Suppressor macrophage treated with lipopolysaccharide for 1 hour (primary cell): ENCODE measurements around the gene ASCL5.

ENCODE experiments used
- DNase-seq, 3 donors: peaks; one replicate each; pipeline ENCODE4 v3.0.0-alpha.2; 2020 to 2022

Gene ASCL5

DNA sequence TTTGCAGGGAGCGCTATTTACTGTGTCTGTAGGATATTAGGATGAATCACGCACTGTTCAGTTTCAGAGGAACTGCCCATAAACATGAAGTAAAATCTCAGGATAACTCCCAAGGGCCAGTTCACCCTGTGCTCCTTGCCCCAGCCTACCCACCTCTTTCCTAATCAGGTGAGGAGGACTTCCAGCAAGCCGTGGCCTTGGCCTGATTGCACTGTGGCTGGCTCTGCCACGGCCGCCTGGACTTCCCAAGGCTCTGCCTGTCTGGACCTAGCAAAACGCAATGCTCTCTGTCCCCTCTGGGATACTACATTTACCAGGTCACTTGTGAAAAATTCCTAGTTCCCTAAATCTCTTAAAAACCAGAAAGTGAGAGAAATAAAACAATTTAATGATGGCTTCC lies 7.4 kb upstream of the ASCL5 start:
- no peak for DNase-seq

DNA sequence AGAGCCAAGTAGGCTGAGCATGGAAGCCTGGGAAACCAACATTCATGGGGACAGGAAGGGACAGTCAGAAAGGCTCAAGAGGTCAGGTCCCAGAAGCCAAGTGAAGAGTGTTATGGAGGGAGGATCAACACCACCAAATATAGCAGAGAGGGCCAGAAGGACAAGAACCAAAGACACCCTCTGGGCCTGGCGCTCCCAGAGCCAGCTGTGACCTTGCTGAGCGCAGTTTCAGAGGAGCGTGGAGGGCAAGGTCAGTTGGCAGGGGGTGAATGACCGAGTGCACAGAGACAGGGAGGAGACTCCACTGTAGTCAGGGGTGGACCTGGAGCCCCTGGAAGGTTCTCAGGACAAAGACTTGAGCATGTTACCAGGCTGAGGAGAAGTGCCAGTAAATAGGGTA lies 4.4 kb upstream of the ASCL5 start:
- DNase-seq, result no peak

DNA sequence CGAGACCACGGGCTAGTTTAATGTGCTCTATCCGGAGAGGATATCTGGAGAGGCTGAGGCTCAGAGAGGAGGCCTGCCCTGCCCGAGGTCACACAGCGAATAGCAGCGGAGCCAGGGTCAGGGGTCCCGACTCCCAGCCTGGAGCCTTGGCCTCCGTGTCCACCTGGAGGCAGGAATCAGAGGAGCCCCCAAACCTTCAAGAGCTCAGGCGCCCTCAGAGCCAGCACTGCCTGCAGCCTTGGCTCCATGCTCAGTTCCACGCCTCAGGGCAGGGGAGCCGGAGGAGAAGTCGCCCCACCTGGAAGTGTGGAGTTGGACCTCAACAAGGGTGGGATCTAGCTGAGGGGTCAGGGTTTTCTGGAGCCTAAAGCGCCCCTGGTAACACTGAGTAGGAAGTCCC lies 2.0 kb upstream of the ASCL5 start:
- DNase-seq, result no peak

DNA sequence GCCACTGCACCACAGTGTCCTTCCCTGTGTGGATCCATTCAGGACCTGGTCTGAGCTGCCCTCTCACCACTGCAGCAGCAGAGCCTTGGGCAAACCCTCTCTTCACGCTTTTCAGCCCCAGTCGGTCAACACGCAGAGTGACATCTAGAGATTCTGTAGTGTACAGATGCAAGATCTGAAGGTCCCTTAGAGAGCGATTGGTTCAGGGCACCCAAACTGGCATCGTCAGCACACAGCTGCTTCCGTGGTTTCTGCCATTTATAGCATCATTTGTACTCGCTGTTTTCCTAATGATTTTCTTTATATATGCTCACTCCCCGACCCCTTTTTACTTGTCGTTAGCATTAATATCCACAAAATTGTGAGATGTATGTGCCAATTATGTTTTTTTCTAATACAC lies 1.5 kb upstream of the ASCL5 start:
- no peak for DNase-seq

DNA sequence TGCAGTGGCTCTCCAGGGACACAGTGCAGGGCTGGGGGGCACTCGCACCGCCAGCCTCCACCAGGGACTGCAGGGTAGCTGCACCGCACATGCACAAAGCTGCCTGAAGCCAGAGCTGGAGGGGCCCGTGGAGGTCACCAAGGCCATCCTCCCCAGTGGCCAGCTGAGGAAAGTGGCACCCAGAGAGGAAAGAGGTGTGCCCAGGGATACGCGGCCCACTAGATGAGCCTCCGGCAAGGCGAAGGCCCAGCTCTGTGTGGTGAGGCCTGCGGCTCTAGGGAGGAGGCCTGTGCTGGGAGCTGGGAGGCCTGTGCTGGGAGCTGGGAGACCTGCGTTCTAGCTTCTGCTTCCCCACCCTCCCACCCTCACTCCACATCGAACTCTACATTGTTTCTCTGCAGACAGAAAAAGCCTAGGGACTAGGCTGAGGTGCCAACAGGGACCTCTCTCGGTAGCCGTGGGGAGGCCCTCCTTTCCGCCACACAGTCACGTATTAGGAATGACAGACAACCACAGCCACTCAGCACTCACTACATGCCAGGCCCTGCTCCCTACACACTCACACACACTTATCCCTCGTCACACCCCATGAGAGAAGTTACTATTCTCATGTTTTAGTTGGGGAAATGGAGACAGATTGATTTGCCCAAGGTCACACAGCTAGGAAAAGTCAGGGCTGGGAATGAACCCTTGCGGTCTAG lies 921 bp upstream of the ASCL5 start:
- no peak for DNase-seq

DNA sequence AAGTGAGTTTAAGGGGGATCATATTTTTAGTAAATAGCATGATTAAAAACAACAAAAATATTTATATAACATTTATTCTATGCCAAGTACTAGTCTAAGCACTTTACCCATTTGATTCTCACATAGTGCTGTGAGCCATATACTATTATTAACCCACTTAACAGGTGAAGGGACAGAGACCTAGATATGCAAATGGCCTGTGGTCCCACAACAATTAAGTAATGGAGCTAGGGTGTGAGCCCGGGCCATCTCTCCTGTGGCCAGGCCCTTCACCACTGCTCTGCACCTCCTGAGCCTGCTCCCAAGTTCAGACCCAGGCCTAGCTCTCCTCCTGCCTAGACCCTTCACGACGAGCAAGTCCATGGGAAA lies 537 bp downstream of the ASCL5 start:
- DNase-seq, result no peak

DNA sequence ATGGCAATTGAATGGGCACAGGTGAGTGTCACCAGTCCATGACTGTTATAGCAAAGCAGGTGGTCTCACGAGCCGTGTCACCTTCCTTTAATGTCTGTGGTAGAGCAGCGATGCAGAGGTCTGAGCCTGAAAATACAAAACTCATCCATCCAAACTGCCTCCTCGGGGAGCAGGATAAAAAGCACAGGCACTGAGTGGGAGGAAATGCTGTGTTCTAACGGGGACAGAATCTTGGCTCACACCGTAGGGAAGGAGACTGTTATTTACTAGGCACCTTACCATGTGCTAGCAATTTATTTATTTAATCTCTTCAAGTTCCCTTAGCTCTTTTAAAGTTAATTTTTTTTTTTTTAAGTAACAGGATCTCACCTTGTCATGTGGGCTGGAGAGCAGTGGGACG lies 1.2 kb downstream of the ASCL5 start:
- no peak for DNase-seq

DNA sequence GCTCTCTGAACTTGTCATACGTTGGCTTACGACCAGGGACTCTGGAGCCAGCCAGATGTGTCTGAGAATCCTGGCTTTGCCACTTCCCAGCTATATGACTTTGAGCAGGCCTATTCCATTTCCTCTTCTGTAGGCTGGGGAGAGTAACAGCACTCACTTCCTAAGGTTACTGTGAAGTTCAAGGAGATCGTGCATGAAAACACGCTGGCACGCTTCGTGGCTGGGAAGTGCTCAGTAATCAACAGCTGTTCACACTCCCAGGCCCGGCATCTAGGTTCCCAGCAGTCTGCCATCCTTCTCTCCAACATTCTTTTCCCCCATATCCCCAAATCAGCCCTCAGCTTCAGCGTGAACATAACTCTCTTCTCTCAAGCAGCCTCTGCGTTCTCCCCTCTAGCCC lies 2.0 kb downstream of the ASCL5 start:
- DNase-seq, result no peak

DNA sequence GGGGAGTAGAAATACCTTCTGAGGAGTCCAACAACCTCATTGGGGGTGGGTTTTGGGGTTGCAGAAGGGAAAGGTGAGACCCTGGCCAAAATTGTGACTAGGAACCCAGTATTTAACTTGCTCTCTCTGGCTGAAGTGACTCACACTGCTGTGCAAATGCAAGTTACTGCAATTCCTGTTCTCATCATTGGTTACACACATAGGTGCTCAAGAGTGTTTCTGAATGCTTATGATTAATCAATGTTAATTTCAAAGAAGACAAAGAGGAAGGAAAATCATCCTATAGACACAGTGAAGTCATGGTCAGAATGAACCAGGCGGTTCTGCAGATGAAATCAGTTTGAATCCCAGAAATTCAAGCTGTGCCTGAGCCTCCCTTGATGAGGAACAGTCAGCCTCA lies 3.1 kb downstream of the ASCL5 start:
- DNase-seq, result no peak

DNA sequence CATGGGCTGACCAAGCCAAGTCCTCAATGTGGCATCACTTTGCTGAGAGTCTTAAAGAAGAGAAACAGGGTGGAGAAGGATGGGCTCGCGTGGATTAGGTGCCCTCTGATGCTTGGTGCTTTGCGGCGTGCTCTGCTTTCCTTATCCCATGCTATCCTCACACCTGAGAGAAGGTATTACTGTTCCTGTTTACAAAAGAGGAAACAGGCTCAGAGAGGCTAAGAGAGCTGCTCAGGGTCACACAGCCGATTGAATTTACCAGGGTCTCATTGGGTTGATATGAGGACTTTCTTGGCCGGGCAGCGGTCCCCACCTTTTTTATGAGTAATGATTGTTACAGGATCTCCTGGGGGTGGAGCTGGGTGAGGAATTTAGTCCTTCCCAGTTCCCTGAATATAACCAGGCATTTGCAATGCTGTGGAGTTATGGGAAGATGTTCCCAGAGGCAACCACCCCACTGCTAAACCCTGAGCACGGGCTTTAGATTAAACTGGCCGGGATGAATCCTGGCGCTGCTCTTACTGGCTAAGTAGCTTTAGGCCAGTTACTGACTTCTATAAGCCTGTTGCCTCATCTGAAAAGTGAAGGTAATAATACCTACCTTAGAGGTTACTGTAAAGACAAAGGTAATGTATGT lies 4.5 kb downstream of the ASCL5 start:
- no peak for DNase-seq

DNA sequence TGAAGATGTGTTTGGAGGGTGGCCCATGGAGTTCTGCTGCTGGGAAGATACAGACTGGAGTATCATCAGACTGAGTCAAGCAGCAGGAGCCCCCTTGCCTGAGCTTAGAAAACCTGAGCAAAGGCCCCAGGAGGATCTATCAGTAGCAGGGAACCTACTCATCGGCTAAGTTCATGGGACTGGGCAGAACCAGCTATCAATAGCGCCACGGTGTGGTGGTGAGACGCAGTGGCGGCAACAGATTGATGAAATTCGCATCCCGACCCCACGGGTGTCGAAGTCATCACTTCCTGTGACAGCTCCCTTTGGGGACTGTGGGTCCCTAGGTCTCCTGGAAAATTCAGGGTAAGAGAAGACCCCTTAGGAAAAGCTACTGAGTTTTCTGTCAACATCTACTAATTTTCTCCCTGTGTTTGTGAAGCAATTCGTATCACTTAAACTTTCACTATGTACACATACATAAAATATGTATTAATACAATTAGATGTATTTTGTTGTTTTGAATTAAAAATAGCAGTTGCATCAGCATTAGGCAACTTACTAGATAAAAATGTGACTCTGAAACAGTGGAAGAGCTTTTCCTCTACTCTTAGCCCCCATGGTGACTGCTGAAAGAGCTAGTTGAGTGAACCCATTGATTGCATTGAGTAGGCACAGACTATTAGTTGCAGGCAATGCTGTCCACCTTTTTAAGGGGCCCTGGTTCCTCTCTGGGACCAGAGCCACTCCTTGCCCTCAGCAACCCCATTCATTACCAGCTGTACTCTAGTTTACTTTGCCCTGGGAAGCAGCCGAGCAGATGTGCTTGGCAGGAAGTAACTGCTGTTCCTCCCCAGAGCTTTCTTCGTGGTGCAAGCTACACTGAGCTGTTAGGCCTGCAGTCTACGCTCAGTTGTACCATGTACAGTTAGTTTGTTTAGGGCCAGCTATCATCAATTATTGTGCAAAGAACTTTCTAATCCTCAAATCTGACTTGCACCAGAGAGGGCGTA lies 7.5 kb downstream of the ASCL5 start:
- DNase-seq, result peak; percentile 56 to 74 (median 59)

DNA sequence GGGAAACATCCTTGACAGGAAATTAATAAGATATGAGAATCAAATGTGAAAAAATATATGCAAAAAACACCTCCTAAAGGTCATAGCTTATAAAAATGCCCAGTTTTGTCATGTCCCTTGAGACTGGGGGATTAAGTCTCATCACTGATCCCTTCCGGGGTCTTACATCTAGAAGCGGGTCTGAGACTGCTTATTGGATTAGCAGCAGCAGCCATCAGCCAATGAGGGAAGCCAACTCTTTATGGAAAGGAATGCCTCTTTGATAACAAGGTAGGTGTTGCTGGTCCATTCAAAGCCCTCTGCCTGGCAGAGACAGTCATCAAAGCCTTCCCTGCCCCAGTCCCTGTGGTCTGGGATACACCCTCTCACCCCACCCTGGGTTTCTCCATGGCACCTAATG lies 10.9 kb downstream of the ASCL5 start:
- DNase-seq, result no peak

DNA sequence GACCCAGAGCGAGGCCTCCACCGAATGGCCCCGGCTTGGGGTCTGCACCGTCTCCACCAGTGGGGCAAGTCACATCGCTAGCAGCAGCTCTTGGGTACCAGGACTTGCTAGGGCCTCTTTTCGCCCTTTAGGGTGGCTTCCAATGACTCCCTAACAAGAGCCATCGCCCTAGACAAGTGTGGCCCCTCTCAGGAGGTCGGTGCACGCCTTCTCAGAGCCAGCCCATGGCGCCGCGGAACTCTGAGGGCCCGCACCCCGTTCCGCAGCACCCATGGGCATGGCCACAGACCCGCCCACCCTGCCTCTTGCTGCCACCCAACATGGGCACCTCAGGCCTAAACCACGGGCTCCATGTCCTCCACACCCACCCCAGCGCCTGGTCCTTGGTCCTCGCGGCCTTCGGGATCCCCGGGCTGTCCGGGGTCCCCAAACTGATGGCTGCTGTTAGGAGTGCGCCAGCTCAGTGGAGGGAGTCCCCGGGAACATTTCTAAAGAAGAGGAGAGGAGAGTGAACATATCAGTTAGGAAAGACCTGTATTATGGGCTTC lies 11.5 kb downstream of the ASCL5 start:
- DNase-seq, result no peak

DNA sequence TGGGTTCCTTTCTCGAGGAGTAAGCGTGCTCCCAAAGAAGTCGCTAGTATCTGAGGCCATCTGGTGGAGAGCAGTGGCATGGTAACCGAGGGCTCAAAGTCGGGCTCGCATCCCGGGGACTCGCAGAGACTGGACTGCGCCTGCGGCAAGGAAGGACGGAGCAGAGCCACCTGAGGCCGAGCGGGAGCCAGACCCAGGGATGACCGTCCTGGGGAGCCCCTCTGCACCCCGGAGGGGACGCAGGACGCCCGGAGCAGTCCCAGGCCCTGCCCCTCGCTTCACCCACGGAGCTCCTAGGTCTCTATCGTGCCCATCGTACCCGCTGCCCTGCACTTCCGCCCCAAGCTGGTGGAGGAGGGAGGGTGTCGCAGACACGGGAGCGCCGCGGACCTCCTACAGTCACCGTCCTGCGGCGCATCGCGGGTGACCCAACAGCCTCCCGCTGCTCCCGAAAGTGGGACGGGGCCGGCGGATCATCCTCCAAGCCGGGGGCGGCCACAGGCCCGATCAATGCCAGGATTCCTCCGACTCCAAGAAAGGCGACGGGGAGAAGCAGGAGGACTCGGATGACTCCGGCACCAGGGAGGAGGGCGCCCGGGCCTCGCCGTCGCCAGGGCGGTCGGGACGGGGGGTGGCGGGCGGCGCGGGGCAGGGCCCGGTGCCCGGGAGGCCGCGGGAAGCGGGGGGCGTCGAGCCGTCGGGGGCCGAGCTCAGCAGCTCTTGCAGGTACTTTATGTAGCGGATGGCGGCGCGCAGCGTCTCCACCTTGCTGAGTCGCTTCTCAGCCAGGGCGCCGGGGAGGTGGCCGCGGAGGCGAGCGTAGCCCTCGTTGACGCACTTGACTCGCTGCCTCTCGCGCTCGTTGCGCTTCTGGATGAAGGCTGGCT lies 12.5 kb downstream of the ASCL5 start:
- peak; percentile 87 to 91 (median 91) for DNase-seq

DNA sequence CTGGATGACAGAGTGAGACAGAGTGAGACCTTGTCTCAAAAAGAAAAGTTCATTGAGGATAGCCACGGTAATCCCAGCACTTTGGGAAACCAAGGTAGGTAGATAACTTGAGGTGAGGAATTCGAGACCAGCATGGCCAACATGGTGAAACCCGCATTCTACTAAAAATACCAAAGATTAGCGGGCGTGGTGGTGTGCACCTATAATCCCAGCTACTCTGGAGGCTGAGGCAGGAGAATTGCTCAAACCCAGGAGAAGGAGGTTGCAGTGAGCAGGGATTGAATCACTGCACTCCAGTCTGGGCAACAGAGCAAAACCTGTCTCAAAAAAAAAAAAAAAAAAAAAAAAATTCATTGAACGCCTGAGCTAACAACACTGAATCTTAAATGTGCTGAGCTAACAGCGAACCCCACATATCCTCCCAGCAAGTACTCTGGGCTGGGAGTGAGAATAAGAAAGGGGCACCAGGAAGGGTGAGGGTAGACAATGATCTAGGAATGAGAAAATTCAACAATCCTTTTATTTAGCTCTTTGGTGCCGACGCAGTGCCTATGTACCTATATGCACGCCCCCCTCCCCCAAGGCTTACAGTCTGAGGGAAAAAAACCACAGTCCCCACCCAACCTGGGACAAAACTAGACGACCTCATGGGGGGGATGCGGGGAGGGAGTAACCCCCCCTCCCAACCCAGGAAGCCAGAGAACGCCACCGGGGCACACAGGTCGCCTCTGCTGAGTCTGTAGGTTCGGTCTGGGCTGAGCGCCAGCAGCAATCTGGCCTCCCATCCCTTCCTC lies 13.3 kb downstream of the ASCL5 start:
- DNase-seq, result no peak

DNA sequence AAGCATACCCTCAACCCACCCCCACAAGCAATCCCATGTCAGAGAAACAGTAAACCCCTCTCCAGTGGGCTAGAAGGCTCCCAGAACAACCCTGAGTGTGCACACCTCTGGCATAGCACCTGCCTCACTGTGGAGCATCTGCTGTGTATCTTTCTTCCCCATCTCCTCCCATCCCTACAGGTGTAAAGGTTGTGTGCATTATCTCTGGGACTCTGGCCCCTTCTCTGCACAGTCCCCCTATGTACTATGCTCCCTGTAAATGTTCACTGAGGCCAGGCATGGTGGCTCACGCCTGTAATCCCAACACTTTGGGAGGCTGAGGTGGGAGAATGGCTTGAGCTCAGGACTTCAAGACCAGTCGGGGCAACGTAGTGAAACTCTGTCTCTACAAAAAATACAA lies 14.1 kb downstream of the ASCL5 start:
- DNase-seq, result no peak

DNA sequence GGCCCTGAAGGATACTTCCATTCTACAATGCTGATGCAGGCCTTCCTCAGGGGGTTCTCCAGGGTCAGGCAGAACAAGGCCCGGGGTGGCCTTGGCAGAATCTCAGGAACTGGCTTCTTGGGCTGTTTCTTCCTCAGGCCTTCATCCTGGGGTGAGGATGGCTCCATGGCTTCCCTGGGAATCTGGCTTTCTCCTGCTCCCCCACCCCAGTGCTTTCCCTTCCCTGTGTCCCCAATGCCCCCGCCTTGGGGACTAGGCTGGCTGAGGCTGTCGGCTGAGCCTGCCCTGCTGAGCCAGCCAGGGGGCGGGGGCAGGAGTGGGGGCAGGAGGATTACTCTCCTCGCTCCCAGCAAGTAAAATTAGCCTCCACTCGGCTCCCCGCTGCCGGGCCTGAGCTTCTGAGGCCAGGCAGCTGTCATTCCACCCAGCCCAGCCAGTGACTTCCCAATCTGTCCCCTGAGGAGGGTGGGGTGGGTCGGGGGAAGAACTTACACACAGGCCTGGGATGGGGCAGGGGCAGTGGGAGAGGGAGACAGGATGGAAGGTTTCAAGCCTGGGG lies 14.7 kb downstream of the ASCL5 start, which contains the start of gene CACNA1S:
TSS of gene CACNA1S (minus strand) at position 254 of the 559 bp plus-strand sequence. CDS start at position 167, 87 bp downstream.
- no peak for DNase-seq

DNA sequence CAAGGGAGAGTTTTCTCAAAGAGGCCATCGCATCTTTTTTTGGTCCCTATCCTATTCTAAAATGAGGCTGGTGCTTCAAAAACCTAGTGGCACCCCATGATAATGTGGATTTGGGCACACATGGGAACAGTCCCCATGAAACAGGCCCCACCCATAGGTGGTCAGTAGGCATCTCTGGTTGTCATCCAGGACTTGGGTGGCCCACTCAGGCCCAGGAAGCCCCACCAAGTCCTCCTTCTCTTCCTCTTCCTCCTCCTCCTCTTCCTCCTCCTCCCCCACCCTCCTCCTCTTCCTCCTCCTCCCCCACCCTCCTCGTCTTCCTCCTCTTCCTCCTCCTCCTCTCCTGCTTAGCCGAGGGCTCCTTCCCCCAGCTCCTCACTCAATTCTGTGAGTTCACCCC lies 15.3 kb downstream of the ASCL5 start:
- DNase-seq, result no peak

DNA sequence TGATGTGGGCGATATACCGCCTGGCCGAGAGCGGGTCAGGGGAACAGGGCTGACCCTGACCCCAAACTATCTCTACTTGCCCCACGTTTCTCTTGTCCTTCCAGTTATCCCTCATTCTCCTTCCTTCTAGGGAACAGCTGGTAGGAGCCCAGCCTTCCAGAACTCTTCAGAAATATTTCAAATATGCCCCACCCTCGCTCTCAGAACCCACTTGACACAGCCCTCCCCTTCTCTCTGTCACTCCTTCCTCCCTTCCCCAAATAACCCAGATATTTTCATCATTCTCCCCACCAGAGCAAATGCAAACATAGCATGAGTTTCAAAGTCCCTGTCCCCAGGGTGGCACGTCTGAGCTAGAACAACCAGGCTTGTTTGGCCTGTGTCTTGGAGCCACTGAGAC lies 15.8 kb downstream of the ASCL5 start:
- no peak for DNase-seq

DNA sequence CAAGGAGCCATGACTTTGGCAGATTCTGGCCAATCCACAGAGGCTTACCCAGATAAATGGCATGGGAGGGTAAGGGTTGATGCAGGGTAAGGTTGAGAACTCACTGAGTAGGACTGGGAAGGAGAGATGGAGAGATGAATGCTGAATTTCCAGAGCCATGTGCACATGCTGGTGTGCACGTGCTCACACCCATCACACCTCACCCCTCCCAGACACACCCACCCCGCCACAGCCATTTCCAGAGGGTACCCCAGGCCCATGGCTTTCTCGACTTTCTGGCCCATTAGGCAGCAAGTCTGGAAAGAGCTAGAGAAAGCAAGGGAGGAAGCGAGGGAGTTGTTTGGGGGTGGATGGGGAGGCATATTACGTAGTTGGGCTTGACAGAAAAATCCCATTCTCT lies 16.4 kb downstream of the ASCL5 start:
- no peak for DNase-seq

DNA sequence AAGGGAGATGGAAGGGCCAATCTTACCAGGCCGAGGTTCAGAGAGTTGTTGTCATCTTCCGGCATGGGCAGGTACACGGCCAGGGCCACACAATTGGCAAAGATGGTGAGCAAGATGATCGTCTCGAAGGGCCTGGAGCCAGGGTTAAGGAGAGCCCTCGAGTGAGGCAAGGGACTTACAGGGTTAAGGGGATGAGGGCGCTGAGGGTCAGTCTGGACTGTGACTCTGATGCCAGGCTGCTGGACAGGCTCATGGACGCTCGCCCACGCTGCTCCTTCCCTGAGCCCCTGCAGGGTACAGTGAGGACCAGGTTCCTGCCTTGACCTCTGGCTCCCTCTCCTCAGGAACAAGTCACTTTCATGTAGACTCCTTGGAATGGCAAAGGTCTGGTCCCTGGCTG lies 16.8 kb downstream of the ASCL5 start:
- no peak for DNase-seq
